ENCODE results near the gene SGMS1. TPM values are rescaled to one million over a fixed set of nuclear protein-coding genes. Genes with fewer than 3 reads are reported as not detected.

Gene SGMS1
- total and polyA plus RNA-seq, 12 donors, result 7.3 to 24.3 (median 17.1) TPM

GRCh38 chr10:50596456-50596855, 27.3 kb downstream of the SGMS1 start:
- WGBS, 2 donors, result 97 to 100% methylated on average over 2 of the region's 2 CpGs
- peaks cover 0 to 58% (median 34%) of the 10 kb centered on the region in 9 donors for H3K4me1 ChIP-seq

GRCh38 chr10:50595785-50596184, 28.0 kb downstream of the SGMS1 start:
- intact Hi-C loops (cut with DNase I), result no loop called here

More at GRCh38 chr10:50596456-50596855, 27.3 kb downstream of the SGMS1 start:
- DNase-seq, result no peak
- Histone ChIP-seq H3K4me3 (no peak overlapping the region), H3K27me3 (no peaks in the 10 kb centered on the region), H3K27ac (no peak overlapping the region), H3K9me3 (no peaks in the 10 kb centered on the region), H3K36me3 (no peaks in the 10 kb centered on the region)
- intact Hi-C loops (cut with DNase I), result no loop called here
- TF ChIP-seq, protein P1, sequence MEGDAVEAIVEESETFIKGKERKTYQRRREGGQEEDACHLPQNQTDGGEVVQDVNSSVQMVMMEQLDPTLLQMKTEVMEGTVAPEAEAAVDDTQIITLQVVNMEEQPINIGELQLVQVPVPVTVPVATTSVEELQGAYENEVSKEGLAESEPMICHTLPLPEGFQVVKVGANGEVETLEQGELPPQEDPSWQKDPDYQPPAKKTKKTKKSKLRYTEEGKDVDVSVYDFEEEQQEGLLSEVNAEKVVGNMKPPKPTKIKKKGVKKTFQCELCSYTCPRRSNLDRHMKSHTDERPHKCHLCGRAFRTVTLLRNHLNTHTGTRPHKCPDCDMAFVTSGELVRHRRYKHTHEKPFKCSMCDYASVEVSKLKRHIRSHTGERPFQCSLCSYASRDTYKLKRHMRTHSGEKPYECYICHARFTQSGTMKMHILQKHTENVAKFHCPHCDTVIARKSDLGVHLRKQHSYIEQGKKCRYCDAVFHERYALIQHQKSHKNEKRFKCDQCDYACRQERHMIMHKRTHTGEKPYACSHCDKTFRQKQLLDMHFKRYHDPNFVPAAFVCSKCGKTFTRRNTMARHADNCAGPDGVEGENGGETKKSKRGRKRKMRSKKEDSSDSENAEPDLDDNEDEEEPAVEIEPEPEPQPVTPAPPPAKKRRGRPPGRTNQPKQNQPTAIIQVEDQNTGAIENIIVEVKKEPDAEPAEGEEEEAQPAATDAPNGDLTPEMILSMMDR (IDR thresholded peaks at IDR 0.05), result no peak
- ATAC-seq, result no peak

GRCh38 chr10:50593523-50594376, 30.0 kb downstream of the SGMS1 start:
- Histone ChIP-seq H3K4me3 (no peak overlapping the region), H3K27me3 (no peaks in the 10 kb centered on the region), H3K27ac (no peak overlapping the region), H3K36me3 (peaks cover 0 to 13% (median 6%) of the 10 kb centered on the region in 9 donors), H3K4me1 (peaks cover 0 to 33% (median 15%) of the 10 kb centered on the region in 9 donors), H3K9me3 (no peaks in the 10 kb centered on the region)
- WGBS, 2 donors, result 60 to 64% methylated on average over 6 of the region's 6 CpGs
- DNase-seq (no peak), ATAC-seq (peak in 5 of 8 donors; percentile 65 to 90 (median 69))
- TF ChIP-seq, protein P1 (IDR thresholded peaks at IDR 0.05), result no peak
- intact Hi-C loops (cut with DNase I), result no loop called here

More at GRCh38 chr10:50595785-50596184, 28.0 kb downstream of the SGMS1 start:
- Histone ChIP-seq H3K27ac (no peak overlapping the region), H3K9me3 (no peaks in the 10 kb centered on the region), H3K4me3 (no peak overlapping the region), H3K4me1 (peaks cover 0 to 52% (median 28%) of the 10 kb centered on the region in 9 donors), H3K27me3 (no peaks in the 10 kb centered on the region), H3K36me3 (no peaks in the 10 kb centered on the region)
- 76 to 84% methylated on average over 3 of the region's 3 CpGs for WGBS, 2 donors
- TF ChIP-seq, protein P1 (IDR thresholded peaks at IDR 0.05), result no peak
- DNase-seq (no peak), ATAC-seq (no peak)

- TF ChIP-seq, protein P1 (IDR thresholded peaks at IDR 0.05), result no peak
- WGBS, 2 donors, result 83 to 84% methylated on average over 7 of the region's 7 CpGs
- H3K4me3 ChIP-seq, result no peak overlapping the region
These were observed 30.8 kb downstream of the SGMS1 start for GRCh38 chr10:50592961-50593418.

More at GRCh38 chr10:50592961-50593418, 30.8 kb downstream of the SGMS1 start:
- H3K36me3 ChIP-seq, result peaks cover 0 to 21% (median 6%) of the 10 kb centered on the region in 9 donors
- DNase-seq (no peak), ATAC-seq (peak in 1 of 8 donors; percentile 35)
- no peak overlapping the region for H3K27ac ChIP-seq
- intact Hi-C loops (cut with DNase I), result no loop called here
- H3K9me3 ChIP-seq, result no peaks in the 10 kb centered on the region
- H3K4me1 ChIP-seq, result peaks cover 0 to 26% (median 12%) of the 10 kb centered on the region in 9 donors
- no peaks in the 10 kb centered on the region for H3K27me3 ChIP-seq

All from heart right ventricle (tissue), 16 donors.